Neural cell (in vitro differentiated cells): ENCODE measurements around the gene REC8. TPM values are rescaled to one million over a fixed set of nuclear protein-coding genes. Genes with fewer than 3 reads are reported as not detected.

ENCODE experiments used
- H2AFZ ChIP-seq: fragments of 200-600, 300-800 bp; sonication (generic), shearing (Covaris generic); 2 replicates; pipeline ENCODE4 v1.6.0; 2014; ENCODE audit warnings: low read depth, mild to moderate bottlenecking, antibody characterized with exemption, low read length, moderate library complexity
- H3F3A ChIP-seq: fragments of 200-600 bp; shearing (Covaris generic); 2 replicates; pipeline ENCODE4 v1.6.1; 2016; ENCODE audit warnings: mild to moderate bottlenecking, moderate library complexity, mixed read lengths, antibody characterized with exemption, low read length; ENCODE audit not compliant: insufficient read depth, poor library complexity, severe bottlenecking
- H3K27ac ChIP-seq: fragments of 200-600, 300-800 bp; sonication (generic), shearing (Covaris generic); 2 replicates; pipeline ENCODE4 v1.5.1; 2014; ENCODE audit warnings: mild to moderate bottlenecking, low read length, moderate library complexity
- H3K27me3 ChIP-seq: fragments of 300-800, 200-600 bp; sonication (generic), shearing (Covaris generic); 2 replicates; pipeline ENCODE4 v1.6.0; 2014; ENCODE audit warnings: mild to moderate bottlenecking, low read depth, low read length, moderate library complexity; ENCODE audit not compliant: insufficient read depth
- H3K36me3 ChIP-seq: fragments of 300-800, 200-600 bp; sonication (generic), shearing (Covaris generic); 2 replicates; pipeline ENCODE4 v1.5.1; 2014; ENCODE audit warnings: mild to moderate bottlenecking, antibody characterized with exemption, low read length, moderate library complexity; ENCODE audit not compliant: insufficient read depth
- H3K4me2 ChIP-seq: fragments of 300-800, 200-600 bp; sonication (generic), shearing (Covaris generic); 2 replicates; pipeline ENCODE4 v1.6.0; 2014; ENCODE audit warnings: mild to moderate bottlenecking, low read length
- H3K4me3 ChIP-seq: fragments of 300-800, 200-600 bp; sonication (generic), shearing (Covaris generic); 2 replicates; pipeline ENCODE4 v1.5.1; 2014; ENCODE audit warnings: mild to moderate bottlenecking, low read length, moderate library complexity
- H3K79me2 ChIP-seq: fragments of 200-600 bp; shearing (Covaris generic); replicated peaks from 2 replicates; pipeline ENCODE4 v1.6.0; 2014; ENCODE audit warnings: mild to moderate bottlenecking, low read length, moderate library complexity; ENCODE audit not compliant: insufficient read depth
- H3K9ac ChIP-seq: fragments of 300-800, 200-600 bp; sonication (generic), shearing (Covaris generic); 2 replicates; pipeline ENCODE4 v1.6.1; 2016; ENCODE audit warnings: mild to moderate bottlenecking, low read length, mixed read lengths
- H3K9me2 ChIP-seq: fragments of 200-600 bp; shearing (Covaris generic); 2 replicates; pipeline ENCODE4 v1.6.1; 2016; ENCODE audit warnings: mild to moderate bottlenecking, low read length, mixed read lengths; ENCODE audit not compliant: insufficient read depth
- H3K9me3 ChIP-seq: fragments of 200-600, 300-800 bp; sonication (generic), shearing (Covaris generic); 2 replicates; pipeline ENCODE4 v1.6.1; 2016; ENCODE audit warnings: mild to moderate bottlenecking, mixed run types, low read length, moderate library complexity, mixed read lengths
- H4K20me1 ChIP-seq: fragments of 200-600 bp; shearing (Covaris generic); 2 replicates; pipeline ENCODE4 v1.6.1; 2016; ENCODE audit warnings: mild to moderate bottlenecking, mixed run types; ENCODE audit not compliant: insufficient read depth
- EP300 ChIP-seq: fragments of 450-650 bp; conservative IDR thresholded peaks from 2 replicates; pipeline ENCODE4 v1.6.1; 2014; ENCODE audit warnings: antibody characterized with exemption, mild to moderate bottlenecking, moderate library complexity; ENCODE audit not compliant: poor library complexity, severe bottlenecking
- EZH2 ChIP-seq: fragments of 200-600, 300-800 bp; shearing (Covaris generic), sonication (generic); IDR thresholded peaks from 2 replicates; pipeline ENCODE4 v1.6.1; 2014; ENCODE audit warnings: antibody characterized with exemption, low read length, borderline replicate concordance, mild to moderate bottlenecking; ENCODE audit not compliant: insufficient read depth, poor library complexity, severe bottlenecking
- MXI1 ChIP-seq: fragments of 450-650 bp; conservative IDR thresholded peaks from 2 replicates; pipeline ENCODE4 v1.6.1; 2014; ENCODE audit warnings: antibody characterized with exemption, mild to moderate bottlenecking; ENCODE audit not compliant: poor library complexity, severe bottlenecking
- POLR2AphosphoS5 ChIP-seq: IDR thresholded peaks from 2 replicates; pipeline ENCODE4 v1.6.1; 2012
- RAD21 ChIP-seq: fragments of 450-650 bp; conservative IDR thresholded peaks from 2 replicates; pipeline ENCODE4 v1.6.1; 2014; ENCODE audit warnings: antibody characterized with exemption, mild to moderate bottlenecking, moderate library complexity
- SMC3 ChIP-seq: fragments of 450-650 bp; conservative IDR thresholded peaks from 2 replicates; pipeline ENCODE4 v1.6.1; 2014; ENCODE audit warnings: antibody characterized with exemption, mild to moderate bottlenecking, moderate library complexity; ENCODE audit not compliant: poor library complexity
- TAF1 ChIP-seq: IDR thresholded peaks from 2 replicates; pipeline ENCODE4 v1.6.1; 2012; ENCODE audit warnings: low read depth
- polyA plus RNA-seq: library from polyadenylated mRNA; depleted of rRNA; stranded (reverse); fragments of >200 nt; gene quantifications from 2 replicates; pipeline ENCODE4 v1.2.3, GENCODE V29; 2014
- TF ChIP-seq, protein P1 (sequence below): IDR thresholded peaks from 2 replicates; pipeline ENCODE4 v1.6.1; 2012; ENCODE audit warnings: borderline replicate concordance
- TF ChIP-seq, protein P2 (sequence below): fragments of 450-650 bp; IDR thresholded peaks from 2 replicates; pipeline ENCODE4 v1.5.1; 2014; ENCODE audit warnings: antibody characterized with exemption, mild to moderate bottlenecking, moderate library complexity; ENCODE audit not compliant: poor library complexity, severe bottlenecking

REC8 gene
- polyA plus RNA-seq, 1 donor from 2014 or later: 18.5 TPM

DNA sequence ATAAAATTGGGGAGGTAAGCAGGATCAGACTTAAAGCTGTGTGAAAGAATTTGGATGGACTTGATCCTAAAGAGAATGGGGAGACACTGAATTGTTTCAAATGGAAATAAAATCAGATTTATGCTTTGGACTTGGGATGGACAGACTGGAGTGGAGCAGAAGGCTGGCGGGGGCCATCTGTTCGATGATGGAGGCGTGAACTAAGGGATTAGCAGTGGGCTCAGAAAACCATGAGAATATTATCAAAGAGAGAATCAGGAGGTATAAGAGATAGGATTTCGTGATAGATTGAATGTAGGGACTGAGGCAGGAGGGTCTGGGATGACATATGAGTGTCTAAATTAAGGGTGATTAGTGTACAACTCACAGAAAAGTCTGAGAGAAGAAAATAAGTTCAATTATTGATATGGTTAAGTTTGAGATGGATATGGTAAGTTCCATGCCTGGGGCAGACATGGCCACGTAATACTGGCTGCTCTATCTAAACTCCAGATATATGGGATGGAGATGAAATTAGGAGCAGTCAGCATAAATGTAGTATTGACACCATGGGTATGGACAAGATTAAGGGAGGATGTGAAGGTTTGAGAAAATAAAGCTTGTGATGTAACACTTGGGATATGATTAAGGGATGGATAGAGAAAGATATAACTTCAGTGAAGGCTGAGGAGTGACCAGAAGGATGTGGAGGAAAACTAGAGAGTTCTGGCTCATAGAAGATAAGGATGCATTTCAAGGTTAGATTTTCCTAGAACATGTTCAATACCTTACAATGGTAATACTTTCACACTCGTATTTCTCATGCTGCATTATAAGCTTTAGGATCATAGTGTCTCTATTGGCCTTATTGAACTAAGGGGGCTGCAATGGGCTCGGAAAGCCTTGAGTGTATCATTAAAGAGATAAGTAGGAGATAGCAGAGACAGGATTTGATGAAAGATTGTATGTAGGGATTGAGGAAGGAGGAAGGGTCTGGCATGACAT lies 32.6 kb downstream of the REC8 start (continued):
- TF ChIP-seq, protein P1, sequence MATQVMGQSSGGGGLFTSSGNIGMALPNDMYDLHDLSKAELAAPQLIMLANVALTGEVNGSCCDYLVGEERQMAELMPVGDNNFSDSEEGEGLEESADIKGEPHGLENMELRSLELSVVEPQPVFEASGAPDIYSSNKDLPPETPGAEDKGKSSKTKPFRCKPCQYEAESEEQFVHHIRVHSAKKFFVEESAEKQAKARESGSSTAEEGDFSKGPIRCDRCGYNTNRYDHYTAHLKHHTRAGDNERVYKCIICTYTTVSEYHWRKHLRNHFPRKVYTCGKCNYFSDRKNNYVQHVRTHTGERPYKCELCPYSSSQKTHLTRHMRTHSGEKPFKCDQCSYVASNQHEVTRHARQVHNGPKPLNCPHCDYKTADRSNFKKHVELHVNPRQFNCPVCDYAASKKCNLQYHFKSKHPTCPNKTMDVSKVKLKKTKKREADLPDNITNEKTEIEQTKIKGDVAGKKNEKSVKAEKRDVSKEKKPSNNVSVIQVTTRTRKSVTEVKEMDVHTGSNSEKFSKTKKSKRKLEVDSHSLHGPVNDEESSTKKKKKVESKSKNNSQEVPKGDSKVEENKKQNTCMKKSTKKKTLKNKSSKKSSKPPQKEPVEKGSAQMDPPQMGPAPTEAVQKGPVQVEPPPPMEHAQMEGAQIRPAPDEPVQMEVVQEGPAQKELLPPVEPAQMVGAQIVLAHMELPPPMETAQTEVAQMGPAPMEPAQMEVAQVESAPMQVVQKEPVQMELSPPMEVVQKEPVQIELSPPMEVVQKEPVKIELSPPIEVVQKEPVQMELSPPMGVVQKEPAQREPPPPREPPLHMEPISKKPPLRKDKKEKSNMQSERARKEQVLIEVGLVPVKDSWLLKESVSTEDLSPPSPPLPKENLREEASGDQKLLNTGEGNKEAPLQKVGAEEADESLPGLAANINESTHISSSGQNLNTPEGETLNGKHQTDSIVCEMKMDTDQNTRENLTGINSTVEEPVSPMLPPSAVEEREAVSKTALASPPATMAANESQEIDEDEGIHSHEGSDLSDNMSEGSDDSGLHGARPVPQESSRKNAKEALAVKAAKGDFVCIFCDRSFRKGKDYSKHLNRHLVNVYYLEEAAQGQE: no peak

GRCh38 chr14:24206260-24207103 lies 34.6 kb downstream of the REC8 start:
- Histone ChIP-seq H4K20me1 (no peaks in the 10 kb centered on the region), H3K9me3 (no peaks in the 10 kb centered on the region), H3K4me3 (no peak overlapping the region), H3K9ac (no peak overlapping the region), H3K27me3 (no peaks in the 10 kb centered on the region), H3F3A (no peaks in the 10 kb centered on the region), H3K79me2 (no peaks in the 10 kb centered on the region), H3K36me3 (no peaks in the 10 kb centered on the region), H3K4me2 (no peak overlapping the region), H2AFZ (no peak overlapping the region), H3K9me2 (no peaks in the 10 kb centered on the region), H3K27ac (no peak overlapping the region)
- TF ChIP-seq EP300: no peak
- TF ChIP-seq, protein P2, sequence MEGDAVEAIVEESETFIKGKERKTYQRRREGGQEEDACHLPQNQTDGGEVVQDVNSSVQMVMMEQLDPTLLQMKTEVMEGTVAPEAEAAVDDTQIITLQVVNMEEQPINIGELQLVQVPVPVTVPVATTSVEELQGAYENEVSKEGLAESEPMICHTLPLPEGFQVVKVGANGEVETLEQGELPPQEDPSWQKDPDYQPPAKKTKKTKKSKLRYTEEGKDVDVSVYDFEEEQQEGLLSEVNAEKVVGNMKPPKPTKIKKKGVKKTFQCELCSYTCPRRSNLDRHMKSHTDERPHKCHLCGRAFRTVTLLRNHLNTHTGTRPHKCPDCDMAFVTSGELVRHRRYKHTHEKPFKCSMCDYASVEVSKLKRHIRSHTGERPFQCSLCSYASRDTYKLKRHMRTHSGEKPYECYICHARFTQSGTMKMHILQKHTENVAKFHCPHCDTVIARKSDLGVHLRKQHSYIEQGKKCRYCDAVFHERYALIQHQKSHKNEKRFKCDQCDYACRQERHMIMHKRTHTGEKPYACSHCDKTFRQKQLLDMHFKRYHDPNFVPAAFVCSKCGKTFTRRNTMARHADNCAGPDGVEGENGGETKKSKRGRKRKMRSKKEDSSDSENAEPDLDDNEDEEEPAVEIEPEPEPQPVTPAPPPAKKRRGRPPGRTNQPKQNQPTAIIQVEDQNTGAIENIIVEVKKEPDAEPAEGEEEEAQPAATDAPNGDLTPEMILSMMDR: no peak
- TF ChIP-seq, protein P1: no peak
- TF ChIP-seq EZH2: no peak
- no peak for TF ChIP-seq MXI1
- no peak for TF ChIP-seq SMC3
- no peak for TF ChIP-seq POLR2AphosphoS5
- TF ChIP-seq RAD21: no peak
- no peak for TF ChIP-seq TAF1
